A549 (cell line): ENCODE measurements around the gene UNC5A. TPM values are rescaled to one million over a fixed set of nuclear protein-coding genes. Genes with fewer than 3 reads are reported as not detected.

Source experiments
- ATAC-seq, 2 experiments: fragments of 200-7000 bp in 1 of 2; fragments of >200 bp in 1 of 2; cut with Nextera tagmentation in 1 of 2; cut with Tn5 transposase in 1 of 2; 3 replicates each; pipeline versions ENCODE4 v1.8.0 to v1.9.1; 2018 to 2020; ENCODE audit warnings: mild to moderate bottlenecking in 1 of 2, moderate library complexity in 1 of 2
- CTCF ChIA-PET: fragments of 300-600 bp; sonication (Branson Sonifier 250); formaldehyde crosslinking; extraction: SDS; loops from one replicate; lab custom pipeline; 2021; ENCODE audit warnings: antibody characterized with exemption, inconsistent platforms; lab: Yijun Ruan, JAX
- POLR2A ChIA-PET: fragments of 350-600 bp; formaldehyde crosslinking; extraction: SDS; loops from one replicate; lab custom pipeline; 2021; ENCODE audit warnings: antibody characterized with exemption, inconsistent platforms; lab: Yijun Ruan, JAX
- DNase-seq, 2 experiments: peaks; one replicate each; pipeline versions ENCODE4 v3.0.0 to v3.0.0-alpha.2; 2011 to 2016; ENCODE audit warnings: low read depth in 1 of 2, low spot score in 1 of 2
- FAIRE-seq: peaks from 2 replicates; lab custom pipeline; 2011; peaks lifted over from hg19 to GRCh38; lab: Jason Lieb, UNC
- H3K27ac ChIP-seq, 2 experiments: fragments of >200 bp; sonication (Bioruptor Twin); formaldehyde crosslinking; 3 replicates each; pipeline ENCODE4 v1.5.1; 2016 to 2017
- H3K4me1 ChIP-seq: fragments of >200 bp; sonication (Bioruptor Twin); formaldehyde crosslinking; 3 replicates; pipeline ENCODE4 v1.6.1; 2016
- H3K4me2 ChIP-seq: fragments of >200 bp; sonication (Bioruptor Twin); formaldehyde crosslinking; 3 replicates; pipeline ENCODE4 v1.6.1; 2016
- H3K4me3 ChIP-seq: fragments of >200 bp; sonication (Bioruptor Twin); formaldehyde crosslinking; 3 replicates; pipeline ENCODE4 v1.5.1; 2016
- H3K9me3 ChIP-seq: fragments of >200 bp; sonication (Bioruptor Twin); formaldehyde crosslinking; 3 replicates; pipeline ENCODE4 v1.6.1; 2016
- BHLHE40 ChIP-seq: IDR thresholded peaks from 2 replicates; pipeline ENCODE4 v1.6.1; 2012; ENCODE audit warnings: low read depth, low read length, inconsistent platforms
- CBX2 ChIP-seq: fragments of 200-600 bp; sonication (generic); IDR thresholded peaks from 2 replicates; pipeline ENCODE4 v1.6.1; 2016; ENCODE audit warnings: low read depth, mild to moderate bottlenecking, borderline replicate concordance
- CBX8 ChIP-seq: fragments of 200-600 bp; sonication (generic); IDR thresholded peaks from 2 replicates; pipeline ENCODE4 v1.6.1; 2016
- CEBPB ChIP-seq, 2 experiments: fragments of >200 bp in 1 of 2; sonication (Bioruptor Twin) in 1 of 2; formaldehyde crosslinking in 1 of 2; IDR thresholded peaks; 2 replicates each; pipeline ENCODE4 v1.6.1; 2012 to 2016
- CHD4 ChIP-seq: fragments of 200-600 bp; sonication (generic); IDR thresholded peaks from 2 replicates; pipeline ENCODE4 v1.6.1; 2016; ENCODE audit warnings: antibody characterized with exemption, mild to moderate bottlenecking, borderline replicate concordance
- CTCF ChIP-seq: fragments of >200 bp; sonication (Bioruptor Twin); formaldehyde crosslinking; IDR thresholded peaks from 3 replicates; pipeline ENCODE4 v1.5.1; 2016
- E2F6 ChIP-seq: IDR thresholded peaks from 2 replicates; pipeline ENCODE4 v1.6.1; 2012; ENCODE audit warnings: low read depth, borderline replicate concordance
- EHF ChIP-seq: fragments of 250-450 bp; sonication (Bioruptor Pico); IDR thresholded peaks from 2 replicates; pipeline ENCODE4 v1.5.0; 2020; ENCODE audit warnings: mild to moderate bottlenecking
- ESRRA ChIP-seq: fragments of 150-350 bp; IDR thresholded peaks from 2 replicates; pipeline ENCODE4 v1.6.1; 2014; ENCODE audit warnings: mild to moderate bottlenecking, low read length, borderline replicate concordance
- FOSL2 ChIP-seq, 2 experiments: fragments of 450-650 bp in 1 of 2; fragments of >200 bp in 1 of 2; sonication (Bioruptor Twin) in 1 of 2; formaldehyde crosslinking; IDR thresholded peaks; 2 replicates each; pipeline versions ENCODE4 v1.5.0 to v1.6.1; 2016 to 2020; ENCODE audit warnings: mild to moderate bottlenecking in 1 of 2, moderate library complexity in 1 of 2
- FOXS1 ChIP-seq: fragments of 250-450 bp; sonication (Bioruptor Pico); IDR thresholded peaks from 2 replicates; pipeline ENCODE4 v1.5.0; 2020; ENCODE audit warnings: mild to moderate bottlenecking, moderate library complexity
- GATA3 ChIP-seq: IDR thresholded peaks from 2 replicates; pipeline ENCODE4 v1.6.1; 2012; ENCODE audit warnings: borderline replicate concordance
- HDAC2 ChIP-seq: fragments of 200-600 bp; sonication (generic); IDR thresholded peaks from 2 replicates; pipeline ENCODE4 v1.6.1; 2016
- HES2 ChIP-seq: fragments of >200 bp; sonication (Bioruptor Twin); formaldehyde crosslinking; IDR thresholded peaks from 2 replicates; pipeline ENCODE4 v1.6.1; 2016
- HMGXB4 ChIP-seq: fragments of 250-450 bp; sonication (Bioruptor Pico); IDR thresholded peaks from 2 replicates; pipeline ENCODE4 v1.5.0; 2021; ENCODE audit warnings: mild to moderate bottlenecking, moderate library complexity, borderline replicate concordance
- HOXB13 ChIP-seq: fragments of 250-450 bp; sonication (Bioruptor Pico); IDR thresholded peaks from 2 replicates; pipeline ENCODE4 v1.5.0; 2020; ENCODE audit warnings: low read depth, mild to moderate bottlenecking, moderate library complexity
- JUN ChIP-seq, 2 experiments: fragments of >200 bp; sonication (Bioruptor Twin); formaldehyde crosslinking; IDR thresholded peaks; 2 replicates in 1 of 2; 3 replicates in 1 of 2; pipeline ENCODE4 v1.6.1; 2016 to 2017
- JUNB ChIP-seq: fragments of >200 bp; sonication (Bioruptor Twin); formaldehyde crosslinking; IDR thresholded peaks from 2 replicates; pipeline ENCODE4 v1.6.1; 2016
- KDM5A ChIP-seq: fragments of 200-600 bp; sonication (generic); IDR thresholded peaks from 2 replicates; pipeline ENCODE4 v1.6.1; 2016; ENCODE audit warnings: antibody characterized with exemption, mild to moderate bottlenecking
- MAFK ChIP-seq: fragments of 450-650 bp; IDR thresholded peaks from 2 replicates; pipeline ENCODE4 v1.6.1; 2014; ENCODE audit not compliant: partially characterized antibody
- MAX ChIP-seq: IDR thresholded peaks from 2 replicates; pipeline ENCODE4 v1.6.1; 2012
- NPAS2 ChIP-seq: fragments of 250-450 bp; sonication (Bioruptor Pico); IDR thresholded peaks from 2 replicates; pipeline ENCODE4 v1.8.0; 2022; ENCODE audit warnings: mild to moderate bottlenecking, moderate library complexity, borderline replicate concordance
- POLR2A ChIP-seq: IDR thresholded peaks from 2 replicates; pipeline ENCODE4 v1.6.1; 2012; ENCODE audit warnings: mild to moderate bottlenecking, low read length
- RARB ChIP-seq: fragments of 250-450 bp; sonication (Bioruptor Pico); IDR thresholded peaks from 2 replicates; pipeline ENCODE4 v1.8.0; 2021; ENCODE audit warnings: mild to moderate bottlenecking, moderate library complexity
- REST ChIP-seq: fragments of 200-600 bp; sonication (generic); IDR thresholded peaks from 2 replicates; pipeline ENCODE4 v1.6.1; 2016; ENCODE audit warnings: antibody characterized with exemption, mild to moderate bottlenecking, moderate library complexity
- RFX5 ChIP-seq: fragments of 450-650 bp; IDR thresholded peaks from 2 replicates; pipeline ENCODE4 v1.7.1; 2014; ENCODE audit warnings: antibody characterized with exemption, mild to moderate bottlenecking, moderate library complexity
- SMC3 ChIP-seq: fragments of >200 bp; sonication (Bioruptor Twin); formaldehyde crosslinking; IDR thresholded peaks from 3 replicates; pipeline ENCODE4 v1.6.1; 2018; ENCODE audit warnings: inconsistent platforms
- USF2 ChIP-seq: fragments of 450-650 bp; IDR thresholded peaks from 2 replicates; pipeline ENCODE4 v1.6.1; 2014; ENCODE audit warnings: antibody characterized with exemption
- ZC3H11A ChIP-seq: fragments of 450-650 bp; IDR thresholded peaks from 2 replicates; pipeline ENCODE4 v1.6.1; 2014; ENCODE audit warnings: antibody characterized with exemption, mild to moderate bottlenecking
- ZNF302 ChIP-seq: fragments of 250-450 bp; sonication (Bioruptor Pico); IDR thresholded peaks from 2 replicates; pipeline ENCODE4 v1.9.0; 2021; ENCODE audit warnings: inconsistent platforms, mild to moderate bottlenecking, moderate library complexity
- ZSCAN20 ChIP-seq: fragments of 250-450 bp; sonication (Bioruptor Pico); IDR thresholded peaks from 2 replicates; pipeline ENCODE4 v1.8.0; 2022; ENCODE audit warnings: mild to moderate bottlenecking, moderate library complexity
- WGBS: methylation state at CpG from one replicate; pipeline ENCODE4 v1.1.6; 2017; ENCODE audit errors: missing lambda C conversion rate; 5-methylcytosine and 5-hydroxymethylcytosine counted together
- polyA plus RNA-seq, 4 experiments: library from polyadenylated mRNA; depleted of rRNA in 3 of 4; stranded (reverse); fragments of >200 nt; fragmentation: RNase III in 1 of 4; extraction: RNeasy Plus Mini Kit Qiagen cat#74134 plus additional on column Dnase treatment in 1 of 4; gene quantifications; 2 replicates in 3 of 4; 3 replicates in 1 of 4; pipeline ENCODE4 v1.2.3, GENCODE V29; 2011 to 2017

Gene UNC5A
- polyA plus RNA-seq, 2 of the 4 experiments (the other 2 are of a cell fraction): 0.03 to 0.14 TPM

GRCh38 chr5:176784218-176785165 is 25.9 kb upstream of the UNC5A start:
- H3K4me1 ChIP-seq: peaks cover 43% of the 10 kb centered on the region
- DNase-seq (peak; percentile 86 to 89), FAIRE-seq (peak; percentile 43), ATAC-seq (peak; percentile 79 to 80)
- H3K4me3 ChIP-seq: no peak overlapping the region
- peak overlapping the region; percentile 83 to 86 for H3K27ac ChIP-seq
- H3K4me2 ChIP-seq: peak overlapping the region; percentile 83
- 65% methylated on average over 15 of the region's 15 CpGs for WGBS
- ChIA-PET CTCF (interaction anchor here (1.1 kb wide), 1 partner anchor 19 kb away, joined by 8 read pairs; no protein-coding TSS in a partner anchor), POLR2A (no interaction called here)
- TF ChIP-seq HOXB13 (no peak), ESRRA (no peak), USF2 (no peak), CTCF (no peak), RFX5 (no peak), FOXS1 (CRISPR knock-in tag) (no peak), MAX (no peak), CHD4 (no peak), ZSCAN20 (no peak), NPAS2 (no peak), MAFK (peak; percentile 74), BHLHE40 (no peak), SMC3 (no peak), JUNB (0 out of 2 replicates have a peak, but pooled peaks have one; percentile 43), EHF (CRISPR knock-in tag) (no peak), ZC3H11A (peak; percentile 88), POLR2A (no peak), E2F6 (no peak), REST (no peak), CBX2 (no peak), CBX8 (no peak), ZNF302 (CRISPR knock-in tag) (no peak), HES2 (no peak), HMGXB4 (no peak), HDAC2 (no peak), CEBPB (IDR thresholded peaks at IDR 0.05) (peak in 1 of 2 experiments; percentile 64; a peak in 2 of 4 replicates), FOSL2 (IDR thresholded peaks at IDR 0.05) (peak; percentile 58; the same call in 1 of the 2 replicates), FOSL2 (CRISPR knock-in tag; IDR thresholded peaks at IDR 0.05) (peak; percentile 86), KDM5A (no peak), JUN (IDR thresholded peaks at IDR 0.05) (0 out of 5 replicates have a peak, but pooled peaks of 1 of the 2 experiments have one; percentile 24), RARB (CRISPR knock-in tag) (no peak), GATA3 (no peak)
- no peaks in the 10 kb centered on the region for H3K9me3 ChIP-seq
